Tibial nerve (tissue), 4 donors: ENCODE results near the gene DET1.

Experiments used
- EP300 ChIP-seq, 2 donors: sonication (generic); formaldehyde crosslinking; IDR thresholded peaks; one replicate each; pipeline ENCODE4 v1.6.1; 2017; ENCODE audit warnings: antibody characterized with exemption in 2 of 2, mild to moderate bottlenecking in 1 of 2
- POLR2A ChIP-seq, 2 donors: fragments of 450-650 bp; IDR thresholded peaks; one replicate each; pipeline ENCODE4 v1.6.1; 2017; ENCODE audit warnings: antibody characterized with exemption in 2 of 2, mild to moderate bottlenecking in 2 of 2, moderate library complexity in 2 of 2
- TF ChIP-seq, protein P1 (sequence below), 5 experiments: fragments of 200-600 bp in 3 of 5; fragments of 450-650 bp in 2 of 5; sonication (generic) in 3 of 5; IDR thresholded peaks; one replicate each; pipeline ENCODE4 v1.5.1; 2016 to 2019; ENCODE audit warnings: antibody characterized with exemption in 5 of 5, mild to moderate bottlenecking in 3 of 5, moderate library complexity in 2 of 5

DNA sequence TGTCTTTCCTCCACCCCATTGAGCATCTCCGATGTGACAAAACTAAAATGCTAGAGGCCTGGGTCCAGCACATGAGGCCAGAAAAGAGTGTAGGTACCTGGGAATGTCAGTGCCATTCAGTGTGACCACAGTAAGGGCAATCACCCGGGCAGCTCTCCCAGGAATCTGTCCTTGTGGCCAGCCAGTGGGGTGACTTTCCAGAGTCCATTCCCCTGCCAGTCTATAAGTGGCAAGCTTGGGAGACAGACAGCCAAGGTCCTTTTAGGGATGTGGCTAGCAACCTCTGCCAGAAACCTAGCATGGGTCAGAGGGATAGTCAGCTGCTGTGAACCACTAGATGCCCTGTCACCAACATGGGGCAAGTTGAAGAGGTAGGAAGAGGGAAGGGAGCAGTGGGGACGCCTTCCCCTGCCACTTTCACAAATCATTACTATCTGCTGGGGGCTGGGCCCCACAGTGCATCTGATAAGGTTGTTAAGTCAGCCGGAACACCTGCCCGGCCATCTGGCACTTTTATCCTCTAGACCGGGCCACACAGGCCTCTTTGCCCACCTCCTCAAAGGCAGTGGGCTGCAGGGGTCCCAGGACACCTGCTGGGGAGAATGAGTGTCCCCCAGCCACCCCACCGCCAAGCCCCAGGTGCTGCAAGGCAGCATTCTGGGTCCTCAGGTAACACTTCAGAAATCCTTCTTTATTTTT lies 24.8 kb upstream of the DET1 start:
- TF ChIP-seq, protein P1, sequence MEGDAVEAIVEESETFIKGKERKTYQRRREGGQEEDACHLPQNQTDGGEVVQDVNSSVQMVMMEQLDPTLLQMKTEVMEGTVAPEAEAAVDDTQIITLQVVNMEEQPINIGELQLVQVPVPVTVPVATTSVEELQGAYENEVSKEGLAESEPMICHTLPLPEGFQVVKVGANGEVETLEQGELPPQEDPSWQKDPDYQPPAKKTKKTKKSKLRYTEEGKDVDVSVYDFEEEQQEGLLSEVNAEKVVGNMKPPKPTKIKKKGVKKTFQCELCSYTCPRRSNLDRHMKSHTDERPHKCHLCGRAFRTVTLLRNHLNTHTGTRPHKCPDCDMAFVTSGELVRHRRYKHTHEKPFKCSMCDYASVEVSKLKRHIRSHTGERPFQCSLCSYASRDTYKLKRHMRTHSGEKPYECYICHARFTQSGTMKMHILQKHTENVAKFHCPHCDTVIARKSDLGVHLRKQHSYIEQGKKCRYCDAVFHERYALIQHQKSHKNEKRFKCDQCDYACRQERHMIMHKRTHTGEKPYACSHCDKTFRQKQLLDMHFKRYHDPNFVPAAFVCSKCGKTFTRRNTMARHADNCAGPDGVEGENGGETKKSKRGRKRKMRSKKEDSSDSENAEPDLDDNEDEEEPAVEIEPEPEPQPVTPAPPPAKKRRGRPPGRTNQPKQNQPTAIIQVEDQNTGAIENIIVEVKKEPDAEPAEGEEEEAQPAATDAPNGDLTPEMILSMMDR (IDR thresholded peaks at IDR 0.05), result no peak
- TF ChIP-seq POLR2A (IDR thresholded peaks at IDR 0.05), result no peak
- TF ChIP-seq EP300 (IDR thresholded peaks at IDR 0.05), result no peak
